ENCODE results near the gene CRELD1.

The CRELD1 gene

DNA sequence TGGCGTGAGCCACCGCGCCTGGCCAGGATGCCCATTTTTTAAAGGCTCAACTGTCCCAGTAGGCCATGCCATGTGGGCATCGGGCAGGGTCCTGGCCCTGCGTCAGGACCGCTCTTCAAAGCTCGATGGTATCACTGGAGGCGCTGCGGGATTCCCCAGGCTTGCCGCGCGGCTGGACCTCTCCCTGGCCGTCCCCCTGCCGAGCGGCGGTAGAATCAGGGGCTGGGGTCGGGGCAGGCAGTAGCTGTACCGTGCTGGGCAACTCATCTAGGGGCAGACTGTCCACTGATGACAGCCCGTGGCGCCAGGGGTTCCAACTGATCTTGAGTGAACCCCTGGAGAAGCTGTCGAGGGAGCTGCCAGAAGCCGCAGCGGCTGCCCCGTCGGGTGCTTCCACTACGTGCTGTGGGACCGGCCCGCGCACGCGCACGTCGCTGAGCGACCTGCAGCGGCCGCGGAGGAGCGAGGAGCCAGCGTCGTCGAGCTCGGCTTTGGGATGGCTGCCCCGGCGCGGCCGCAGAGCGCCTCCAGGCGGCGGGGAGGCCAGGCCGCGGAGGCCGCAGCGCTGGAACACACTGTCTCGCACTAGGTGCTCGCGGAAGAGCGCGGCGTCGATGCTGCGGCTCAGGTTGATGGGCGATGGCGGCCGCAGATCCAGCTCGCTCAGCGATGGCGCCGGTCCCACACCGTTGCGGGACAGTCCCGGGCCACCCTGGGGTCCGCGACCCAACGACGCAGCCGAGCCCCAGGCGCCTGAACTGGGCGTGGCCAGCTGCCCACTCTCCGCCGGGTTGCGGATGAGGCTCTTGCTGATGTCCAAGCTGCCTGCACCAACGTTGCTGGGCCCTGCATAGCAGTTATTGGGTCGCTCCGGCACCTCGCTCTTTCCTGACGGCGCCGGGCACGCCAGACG lies 12.7 kb downstream of the CRELD1 start:
- Histone ChIP-seq H3K27ac (ENCODE audit: low read length) (no peak overlapping the region), H3K4me2 (ENCODE audit: low read depth, low read length) (no peak overlapping the region), H3K79me2 (ENCODE audit: low read length) (no peaks in the 10 kb centered on the region), H3K4me3 (ENCODE audit: low read length) (no peak overlapping the region), H2AFZ (ENCODE audit: low read length) (no peak overlapping the region), H3F3A (ENCODE audit: insufficient read depth, low read length) (no peaks in the 10 kb centered on the region), H3K36me3 (replicated peaks; ENCODE audit: insufficient read depth, low read length) (no peaks in the 10 kb centered on the region), H3K9ac (ENCODE audit: low read length) (no peak overlapping the region), H3K27me3 (replicated peaks; ENCODE audit: insufficient read depth, low read length) (no peaks in the 10 kb centered on the region), H4K20me1 (ENCODE audit: insufficient read depth, low read length) (no peaks in the 10 kb centered on the region), H3K4me1 (ENCODE audit: low read length) (0 out of 2 replicates have a peak, but pooled peaks cover 1% of the 10 kb centered on the region), H3K9me3 (replicated peaks; ENCODE audit: insufficient read depth, low read length) (no peaks in the 10 kb centered on the region), H3K9me2 (replicated peaks; ENCODE audit: insufficient read depth, low read length) (no peaks in the 10 kb centered on the region)
- DNase-seq: no peak
- no peak for TF ChIP-seq EZH2phosphoT487 (IDR thresholded peaks at IDR 0.05; ENCODE audit: low read length)
- no peak for TF ChIP-seq EZH2 (optimal IDR thresholded peaks at IDR 0.05; ENCODE audit: low read depth, low read length)
- TF ChIP-seq, protein P1, sequence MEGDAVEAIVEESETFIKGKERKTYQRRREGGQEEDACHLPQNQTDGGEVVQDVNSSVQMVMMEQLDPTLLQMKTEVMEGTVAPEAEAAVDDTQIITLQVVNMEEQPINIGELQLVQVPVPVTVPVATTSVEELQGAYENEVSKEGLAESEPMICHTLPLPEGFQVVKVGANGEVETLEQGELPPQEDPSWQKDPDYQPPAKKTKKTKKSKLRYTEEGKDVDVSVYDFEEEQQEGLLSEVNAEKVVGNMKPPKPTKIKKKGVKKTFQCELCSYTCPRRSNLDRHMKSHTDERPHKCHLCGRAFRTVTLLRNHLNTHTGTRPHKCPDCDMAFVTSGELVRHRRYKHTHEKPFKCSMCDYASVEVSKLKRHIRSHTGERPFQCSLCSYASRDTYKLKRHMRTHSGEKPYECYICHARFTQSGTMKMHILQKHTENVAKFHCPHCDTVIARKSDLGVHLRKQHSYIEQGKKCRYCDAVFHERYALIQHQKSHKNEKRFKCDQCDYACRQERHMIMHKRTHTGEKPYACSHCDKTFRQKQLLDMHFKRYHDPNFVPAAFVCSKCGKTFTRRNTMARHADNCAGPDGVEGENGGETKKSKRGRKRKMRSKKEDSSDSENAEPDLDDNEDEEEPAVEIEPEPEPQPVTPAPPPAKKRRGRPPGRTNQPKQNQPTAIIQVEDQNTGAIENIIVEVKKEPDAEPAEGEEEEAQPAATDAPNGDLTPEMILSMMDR (IDR thresholded peaks at IDR 0.05; ENCODE audit: low read length): no peak

- Histone ChIP-seq H3K9ac (ENCODE audit: low read length) (no peak overlapping the region), H3F3A (ENCODE audit: insufficient read depth, low read length) (no peaks in the 10 kb centered on the region), H3K9me2 (replicated peaks; ENCODE audit: insufficient read depth, low read length) (no peaks in the 10 kb centered on the region), H3K4me1 (ENCODE audit: low read length) (0 out of 2 replicates have a peak, but pooled peaks cover 5% of the 10 kb centered on the region), H3K36me3 (replicated peaks; ENCODE audit: insufficient read depth, low read length) (no peaks in the 10 kb centered on the region), H3K79me2 (ENCODE audit: low read length) (no peaks in the 10 kb centered on the region), H3K4me3 (ENCODE audit: low read length) (no peak overlapping the region), H3K27ac (ENCODE audit: low read length) (no peak overlapping the region), H2AFZ (ENCODE audit: low read length) (no peak overlapping the region), H3K27me3 (replicated peaks; ENCODE audit: insufficient read depth, low read length) (no peaks in the 10 kb centered on the region), H3K9me3 (replicated peaks; ENCODE audit: insufficient read depth, low read length) (no peaks in the 10 kb centered on the region), H4K20me1 (ENCODE audit: insufficient read depth, low read length) (no peaks in the 10 kb centered on the region), H3K4me2 (ENCODE audit: low read depth, low read length) (no peak overlapping the region)
- DNase-seq: no peak
- TF ChIP-seq EZH2 (optimal IDR thresholded peaks at IDR 0.05; ENCODE audit: low read depth, low read length): no peak
- TF ChIP-seq, protein P1 (IDR thresholded peaks at IDR 0.05; ENCODE audit: low read length): no peak
- TF ChIP-seq EZH2phosphoT487 (IDR thresholded peaks at IDR 0.05; ENCODE audit: low read length): no peak
Measured at GRCh38 chr3:9947025-9947995, 13.7 kb downstream of the CRELD1 start.

- Histone ChIP-seq H3K4me2 (ENCODE audit: low read depth, low read length) (no peak overlapping the region), H3K27ac (ENCODE audit: low read length) (no peak overlapping the region), H3K4me1 (ENCODE audit: low read length) (0 out of 2 replicates have a peak, but pooled peaks cover 5% of the 10 kb centered on the region), H3K79me2 (ENCODE audit: low read length) (no peaks in the 10 kb centered on the region), H3K9me2 (replicated peaks; ENCODE audit: insufficient read depth, low read length) (no peaks in the 10 kb centered on the region), H3K9me3 (replicated peaks; ENCODE audit: insufficient read depth, low read length) (no peaks in the 10 kb centered on the region), H4K20me1 (ENCODE audit: insufficient read depth, low read length) (no peaks in the 10 kb centered on the region), H3K4me3 (ENCODE audit: low read length) (no peak overlapping the region), H3K27me3 (replicated peaks; ENCODE audit: insufficient read depth, low read length) (no peaks in the 10 kb centered on the region), H3K9ac (ENCODE audit: low read length) (no peak overlapping the region), H3K36me3 (replicated peaks; ENCODE audit: insufficient read depth, low read length) (no peaks in the 10 kb centered on the region), H2AFZ (ENCODE audit: low read length) (no peak overlapping the region), H3F3A (ENCODE audit: insufficient read depth, low read length) (no peaks in the 10 kb centered on the region)
- TF ChIP-seq EZH2phosphoT487 (IDR thresholded peaks at IDR 0.05; ENCODE audit: low read length): no peak
- TF ChIP-seq, protein P1 (IDR thresholded peaks at IDR 0.05; ENCODE audit: low read length): no peak
- no peak for TF ChIP-seq EZH2 (optimal IDR thresholded peaks at IDR 0.05; ENCODE audit: low read depth, low read length)
- DNase-seq: no peak
Measured at GRCh38 chr3:9948586-9948985, 15.0 kb downstream of the CRELD1 start.

Data from MM.1S (cell line).